ENCODE measurements around the gene METRN.
A peak's percentile ranks its signal among the peaks of the same experiment; 100 is the strongest.
"Not testable (repeated sequence)": the region's sequence is repeated elsewhere in the genome, so short reads cannot be mapped to it uniquely, and the experiment has no call there.

METRN gene

DNA sequence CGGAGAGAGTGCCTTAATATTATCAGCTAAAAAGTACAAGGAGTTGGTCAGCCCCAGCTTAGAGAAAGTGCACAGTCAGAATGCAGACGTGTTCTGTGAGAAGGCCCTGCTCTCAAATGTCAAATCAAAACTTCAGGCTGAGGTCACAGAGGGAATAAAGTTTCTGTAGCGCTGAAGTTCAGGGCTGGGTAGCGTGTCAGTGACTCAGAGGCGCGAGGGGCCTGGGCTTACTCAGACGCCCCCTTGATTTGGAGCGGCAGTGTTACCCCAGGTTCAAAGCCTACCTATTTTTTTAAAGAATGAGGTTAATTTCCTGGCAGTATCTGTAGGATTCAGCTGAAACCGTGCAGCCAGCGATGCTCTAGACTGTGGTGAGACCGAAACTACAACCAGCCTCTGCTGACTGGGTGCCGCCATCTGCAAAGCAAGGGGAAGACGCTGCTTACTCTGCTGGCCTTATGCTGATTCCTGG is 21.1 kb downstream of the METRN start:
- no peak for DNase-seq (ENCODE audit: low read depth)

DNA sequence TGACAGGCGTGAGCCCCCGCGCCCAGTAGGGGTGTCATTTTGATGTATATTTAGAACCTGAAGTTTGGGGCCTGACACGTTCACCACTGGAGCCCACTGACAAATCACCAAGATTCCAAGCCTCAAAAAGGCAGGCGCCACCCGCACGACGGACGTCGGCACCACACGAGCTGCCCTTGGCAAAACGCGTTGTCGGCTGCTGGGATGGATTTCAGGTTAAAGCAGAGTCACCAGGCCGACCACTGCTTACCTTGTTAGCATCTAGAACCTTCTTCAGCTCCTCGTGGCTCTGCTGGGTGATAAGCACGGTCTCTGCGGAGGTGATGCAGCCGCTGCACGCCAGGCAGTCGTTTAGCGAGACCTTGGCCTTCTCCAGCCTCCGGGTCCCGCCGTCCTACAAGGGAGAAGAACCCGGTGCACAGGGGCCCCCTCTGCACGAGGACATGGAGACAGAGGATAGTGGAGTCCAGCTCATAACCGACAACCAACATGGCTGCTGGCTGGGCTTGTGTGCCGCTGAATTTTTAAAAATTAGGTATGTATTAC is 22.1 kb downstream of the METRN start:
- no peak for DNase-seq (ENCODE audit: low read depth)

DNA sequence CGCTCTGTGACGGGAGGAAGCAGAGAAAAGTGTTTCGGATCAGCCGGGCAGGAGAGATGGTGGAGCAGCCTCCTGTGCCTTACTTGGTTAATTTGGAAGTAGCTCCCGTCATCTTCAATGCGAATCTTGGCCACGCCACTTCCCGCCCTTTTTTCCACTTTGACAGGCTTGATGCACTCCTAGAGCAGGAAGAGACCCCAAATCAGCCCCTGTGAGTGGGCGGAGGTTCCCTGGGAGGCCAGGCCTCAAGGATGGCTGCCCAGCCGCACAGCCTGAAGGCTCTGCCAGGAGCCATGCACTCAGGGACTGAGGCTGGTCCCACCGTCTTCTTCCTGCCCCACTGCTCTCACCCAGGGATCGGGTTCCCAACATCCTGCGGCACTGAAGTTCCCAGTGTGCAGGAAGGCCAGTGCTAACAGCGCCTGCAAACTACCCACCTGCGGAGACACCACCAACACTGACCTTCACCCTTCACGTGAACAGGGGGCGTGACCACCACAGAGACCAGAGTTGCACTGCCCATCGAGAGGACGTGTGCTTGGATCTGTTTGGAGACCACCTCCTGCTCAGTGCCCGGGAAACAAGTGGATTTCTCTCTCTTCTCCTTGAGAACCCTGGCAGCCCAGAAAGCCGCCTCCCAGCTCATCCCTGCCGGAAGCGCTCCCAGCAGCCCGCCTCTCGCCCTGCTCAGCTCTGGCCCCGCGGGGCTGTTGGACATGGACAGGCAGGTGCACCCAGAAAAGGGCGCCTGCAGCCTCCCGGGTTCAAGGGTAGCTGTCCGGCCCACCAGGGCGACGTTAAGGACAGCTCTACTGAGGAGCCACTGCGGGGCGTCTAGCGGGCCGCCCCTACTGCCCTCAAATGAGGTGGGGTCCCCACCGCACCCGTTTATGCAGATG is 24.9 kb downstream of the METRN start:
- no peak for DNase-seq (ENCODE audit: low read depth)

DNA sequence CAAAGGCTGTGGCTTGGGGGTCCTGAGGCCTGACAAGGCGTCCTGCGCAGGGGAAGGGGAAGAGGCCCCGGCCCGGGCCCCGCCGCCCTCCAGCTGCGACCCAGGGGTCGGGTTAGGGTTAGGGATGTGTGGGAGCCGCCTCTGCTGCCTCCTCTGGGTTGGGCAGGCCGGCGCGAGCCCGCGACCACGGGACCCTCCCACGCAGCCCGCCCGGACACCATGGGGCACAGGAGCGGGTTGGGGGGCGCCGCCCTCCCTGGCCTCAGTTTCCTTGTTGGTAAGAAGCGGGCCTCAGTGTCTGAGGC is 25.5 kb downstream of the METRN start:
- DNase-seq (ENCODE audit: low read depth) = no peak

DNA sequence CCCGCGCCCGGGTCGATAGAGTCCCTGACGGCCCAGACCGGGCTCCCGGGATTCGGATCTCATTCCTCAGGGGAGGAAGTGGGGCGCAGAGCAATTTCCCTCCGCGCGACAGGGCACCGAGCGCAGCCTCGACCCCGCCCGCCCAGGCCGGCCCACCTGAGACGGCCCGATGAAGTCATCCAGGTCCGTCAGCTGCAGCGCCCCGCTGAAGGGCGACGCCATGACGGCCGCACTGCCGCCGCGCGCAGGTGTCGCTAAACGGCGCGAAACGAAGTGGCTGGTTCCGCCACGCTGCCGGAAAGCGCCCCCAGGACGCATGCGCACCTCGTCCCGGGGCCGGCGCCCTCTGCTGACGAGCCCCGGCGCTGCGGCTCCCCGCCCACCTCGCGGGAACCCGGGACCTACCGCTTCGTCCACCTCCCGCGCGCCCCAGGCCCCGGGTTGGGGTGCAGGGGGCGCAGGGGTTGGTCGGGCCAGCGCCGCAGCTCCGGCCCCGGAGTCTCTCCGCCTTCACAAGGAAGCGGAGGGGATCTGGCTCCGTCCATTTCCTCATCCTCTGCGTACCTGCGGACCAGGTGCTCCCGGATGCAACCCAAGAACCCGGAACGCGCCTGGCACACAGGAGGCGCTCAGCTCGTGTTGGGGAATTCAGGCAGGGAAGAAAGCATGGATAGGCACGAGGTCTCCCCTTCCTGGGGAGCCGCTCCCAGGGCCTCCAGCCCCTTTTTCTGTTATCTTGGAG is 26.0 kb downstream of the METRN start, which contains the start of gene CIAO3:
CIAO3 (minus strand) TSS at position 234 of the 742 bp plus-strand sequence; CDS start at position 222, 12 bp downstream.
- DNase-seq (ENCODE audit: low read depth) = peak; percentile 92

DNA sequence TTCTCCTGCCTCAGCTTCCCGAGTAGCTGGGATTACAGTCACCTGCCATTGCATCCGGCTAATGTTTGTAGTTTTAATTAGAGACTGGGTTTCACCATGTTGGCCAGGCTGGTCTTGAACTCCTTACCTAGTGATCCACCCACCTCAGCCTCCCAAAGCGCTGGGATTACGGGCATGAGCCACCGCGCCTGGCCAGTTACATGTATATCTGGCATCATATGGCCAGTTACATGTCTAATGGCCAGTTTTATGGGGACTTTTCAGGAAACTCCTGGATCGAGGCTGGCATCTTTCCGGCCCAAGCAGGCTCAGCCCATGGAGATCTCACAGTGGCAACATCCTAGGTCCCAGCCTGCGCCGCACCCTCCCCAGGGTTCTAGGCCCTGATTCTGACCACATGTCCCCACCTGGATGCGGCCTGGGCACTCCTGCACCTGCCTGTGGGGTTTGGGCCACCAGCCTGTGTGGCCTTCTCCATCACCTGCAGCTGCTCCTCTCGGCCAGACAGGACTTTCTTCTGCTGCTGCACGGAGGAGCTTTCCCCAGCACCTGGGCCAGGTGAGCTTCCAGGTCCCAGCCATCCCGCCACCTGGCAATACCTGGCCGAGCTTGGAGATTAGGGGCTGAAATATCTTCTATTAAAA is 27.2 kb downstream of the METRN start:
- no peak for DNase-seq (ENCODE audit: low read depth)

DNA sequence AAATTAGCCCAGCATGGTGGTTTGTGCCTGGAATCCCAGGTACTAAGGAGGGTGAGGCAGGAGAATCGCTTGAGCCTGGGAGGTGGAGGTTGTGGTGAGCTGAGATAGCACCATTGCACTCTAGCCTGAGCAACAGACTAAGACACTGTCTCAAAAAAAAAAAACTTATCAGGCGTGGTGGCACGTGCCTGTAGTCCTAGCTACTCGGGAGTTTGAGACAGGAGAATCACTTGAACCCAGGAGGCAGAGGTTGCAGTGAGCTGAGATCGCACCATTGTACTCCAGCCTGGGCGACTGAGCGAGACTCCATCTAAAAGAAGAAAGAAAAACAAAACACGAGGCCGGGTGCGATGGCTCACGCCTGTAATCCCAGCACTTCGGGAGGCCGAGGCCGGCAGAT is 28.0 kb downstream of the METRN start:
- DNase-seq (ENCODE audit: low read depth) = not testable (repeated sequence)

DNA sequence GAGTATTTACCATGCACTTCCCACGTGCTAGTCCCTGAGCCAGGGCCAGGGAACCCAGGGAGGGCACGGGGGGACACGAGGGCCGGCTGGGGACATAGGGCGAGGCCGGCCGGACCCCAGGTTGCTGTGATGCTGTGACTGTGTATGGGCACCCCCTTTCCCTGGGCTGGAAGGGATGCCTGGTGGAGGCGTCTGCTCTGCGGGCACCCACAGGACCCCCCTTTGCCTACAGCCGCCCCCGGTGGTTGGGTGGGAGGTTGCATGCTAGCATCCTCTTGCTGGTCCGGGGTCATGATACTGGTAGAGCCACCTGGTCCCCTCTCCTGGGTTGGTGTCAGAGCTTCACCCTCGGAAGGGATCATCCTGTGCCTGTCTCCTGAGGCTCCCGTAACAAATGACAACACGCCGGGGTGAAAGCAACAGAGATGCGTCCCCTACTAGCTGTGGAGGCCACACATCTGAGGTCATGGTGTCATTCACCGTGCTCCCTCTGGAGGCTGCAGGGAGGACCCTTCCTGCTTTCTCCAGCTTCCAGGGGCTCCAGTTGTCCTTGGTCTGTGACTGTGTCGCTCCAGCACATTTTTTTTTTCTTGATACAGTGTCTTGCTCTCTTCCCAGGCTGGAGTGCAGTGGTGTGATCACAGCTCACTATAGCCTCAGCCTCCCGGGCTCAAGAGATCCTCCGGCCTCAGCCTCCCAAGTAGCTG is 29.0 kb downstream of the METRN start:
- no peak for DNase-seq (ENCODE audit: low read depth)

DNA sequence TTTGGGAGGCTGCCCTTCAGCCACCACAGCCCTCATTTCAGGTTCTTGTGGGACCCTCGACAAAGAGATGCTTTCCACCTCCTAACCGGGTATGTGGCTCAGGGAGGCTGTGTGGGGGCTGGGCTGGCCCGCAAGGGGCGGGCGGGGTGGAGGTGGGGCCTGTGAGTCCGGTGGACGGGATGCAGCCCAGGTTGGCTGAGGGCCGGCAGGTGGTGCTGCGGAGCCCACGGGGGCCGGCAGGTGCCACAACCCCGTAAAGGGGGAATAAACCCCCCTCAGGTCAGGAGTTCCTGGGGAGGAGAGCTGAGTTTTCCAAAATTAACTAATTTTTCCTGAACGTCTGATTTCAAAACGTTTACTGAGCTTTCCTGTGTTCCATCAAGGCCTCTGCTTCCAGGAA is 30.8 kb downstream of the METRN start:
- no peak for DNase-seq (ENCODE audit: low read depth)

DNA sequence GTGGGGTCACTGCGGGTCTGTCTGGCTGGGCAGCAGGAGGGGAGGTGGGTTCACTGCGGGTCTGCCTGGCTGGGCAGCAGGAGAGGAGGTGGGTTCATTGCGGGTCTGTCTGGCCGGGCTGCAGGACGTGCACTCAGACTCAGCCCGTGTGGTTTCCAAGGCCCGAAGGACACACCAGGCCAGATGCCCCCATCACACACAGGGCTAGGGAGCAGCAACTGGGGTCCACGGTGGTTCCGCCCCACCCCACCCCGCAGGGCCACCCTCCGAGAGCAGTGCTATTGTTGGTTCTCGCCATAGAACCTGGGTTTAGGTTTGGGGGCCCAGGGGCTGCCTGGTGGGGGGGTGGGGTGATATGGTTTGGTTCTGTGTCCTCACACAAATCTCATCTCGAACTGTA is 31.7 kb downstream of the METRN start:
- DNase-seq (ENCODE audit: low read depth) = no peak

DNA sequence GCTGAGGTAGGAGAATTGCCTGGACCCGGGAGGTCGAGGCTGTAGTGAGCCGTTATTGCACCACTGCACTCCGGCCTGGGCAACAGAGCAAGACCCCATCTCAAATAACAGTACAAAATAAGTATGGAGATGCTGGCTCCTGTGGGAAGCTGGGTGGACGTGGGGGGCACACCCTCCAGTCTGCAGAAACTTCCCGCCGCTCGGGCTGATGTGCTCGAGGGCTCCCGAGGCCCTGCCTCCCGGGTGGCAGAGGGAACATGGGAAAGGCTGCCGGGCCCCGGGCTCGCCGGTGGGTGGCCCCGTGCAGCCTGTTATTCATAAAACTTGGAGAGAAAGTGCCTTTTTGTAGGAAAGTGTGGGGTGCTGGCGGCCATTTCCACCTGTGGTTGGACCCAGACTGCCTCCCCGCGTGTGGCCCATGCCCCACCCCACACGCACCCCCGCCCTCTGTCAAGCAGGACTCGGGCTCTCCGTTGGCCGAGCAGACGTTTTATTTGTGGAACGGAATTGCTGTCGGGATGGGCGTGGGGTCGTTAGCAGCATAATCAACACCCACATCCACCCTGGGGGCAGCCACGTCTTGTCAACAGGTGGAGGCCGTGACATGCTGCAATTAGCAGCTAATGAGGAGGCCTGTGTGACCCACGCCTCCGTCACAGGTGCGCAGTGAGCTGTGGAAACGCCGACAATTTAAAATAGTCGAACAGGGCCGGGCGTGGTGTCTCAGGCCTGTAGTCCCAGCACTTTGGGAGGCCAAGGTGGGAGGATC is 33.2 kb downstream of the METRN start:
- DNase-seq (ENCODE audit: low read depth) = no peak

DNA sequence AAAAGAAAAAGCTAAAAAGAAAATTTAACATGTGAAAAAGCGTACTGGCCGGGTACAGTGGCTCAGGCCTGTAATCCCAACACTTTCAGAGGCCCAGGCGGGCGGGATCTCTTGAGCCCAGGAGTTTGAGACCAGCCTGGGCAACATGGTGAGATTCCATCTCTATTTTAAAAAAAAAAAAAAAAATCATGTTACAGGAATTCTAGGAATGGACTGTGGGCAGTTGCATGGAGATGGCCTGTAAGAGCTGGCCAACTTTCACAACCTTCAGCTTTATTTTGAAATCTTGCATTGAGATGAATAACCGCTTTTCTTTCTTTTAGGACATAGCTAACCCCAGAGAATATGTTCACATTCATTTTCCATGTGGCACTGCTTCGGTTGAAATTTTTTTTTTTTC is 34.1 kb downstream of the METRN start:
- DNase-seq (ENCODE audit: low read depth) = no peak

DNA sequence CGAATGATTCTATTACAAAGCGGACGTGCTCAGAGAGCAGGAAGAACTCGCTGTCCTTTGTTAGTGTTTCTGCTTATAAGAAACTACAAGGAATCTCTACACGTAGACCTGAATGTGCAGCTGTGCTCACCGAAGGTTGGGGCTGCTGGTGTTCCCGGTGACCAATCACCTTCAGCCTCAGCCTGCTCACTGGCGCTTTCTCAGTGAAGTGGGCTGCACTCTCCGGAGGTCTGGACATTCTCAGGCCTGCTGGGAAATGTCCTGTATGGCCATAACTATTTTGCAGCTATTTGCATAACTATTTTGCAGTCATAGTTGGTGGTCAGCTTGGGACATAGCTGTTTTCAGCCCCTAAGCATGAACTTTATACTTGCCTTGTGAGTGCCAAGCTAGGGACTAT is 35.6 kb downstream of the METRN start:
- DNase-seq (ENCODE audit: low read depth) = no peak

DNA sequence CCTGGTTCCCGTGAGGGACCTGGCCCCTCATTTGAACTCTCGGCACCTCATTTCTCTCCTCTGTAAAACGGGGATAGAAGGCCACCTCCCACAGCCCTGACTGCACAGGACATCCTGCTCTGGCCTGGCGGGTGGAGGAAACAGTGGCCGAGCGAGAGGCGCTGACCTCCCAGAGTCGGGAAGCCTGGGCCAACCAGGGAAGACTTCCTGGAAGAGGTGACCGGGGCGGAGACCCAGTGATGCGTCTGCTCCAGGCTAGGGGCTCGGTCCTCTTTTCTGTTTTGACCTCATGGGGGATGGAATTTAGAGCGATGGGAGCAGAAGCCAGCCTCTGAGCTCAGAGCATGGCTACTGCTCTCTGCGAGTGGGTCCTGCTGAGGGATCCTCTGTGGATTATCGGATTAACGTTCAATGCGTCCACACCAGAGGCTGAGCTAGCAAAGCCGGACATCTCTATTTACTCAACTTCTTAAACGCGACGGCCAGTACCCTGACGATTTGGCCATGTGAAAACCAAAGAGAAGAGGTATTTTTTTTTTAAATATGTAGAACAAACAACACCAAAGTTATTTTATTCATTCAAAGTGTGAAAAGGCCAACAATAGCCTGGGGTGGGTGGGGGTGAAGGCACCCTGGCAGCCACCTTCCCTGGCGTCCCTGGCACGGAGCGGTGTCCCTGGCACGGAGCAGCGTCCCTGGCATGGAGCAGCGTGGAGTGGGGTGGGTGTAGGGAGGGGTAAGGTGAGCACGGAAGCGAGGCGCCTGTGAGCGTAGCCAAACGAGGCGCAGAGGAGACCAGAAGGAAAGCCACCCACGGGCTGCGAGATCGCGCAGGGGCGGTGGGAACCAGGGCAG is 36.5 kb downstream of the METRN start:
- DNase-seq (ENCODE audit: low read depth) = no peak

DNA sequence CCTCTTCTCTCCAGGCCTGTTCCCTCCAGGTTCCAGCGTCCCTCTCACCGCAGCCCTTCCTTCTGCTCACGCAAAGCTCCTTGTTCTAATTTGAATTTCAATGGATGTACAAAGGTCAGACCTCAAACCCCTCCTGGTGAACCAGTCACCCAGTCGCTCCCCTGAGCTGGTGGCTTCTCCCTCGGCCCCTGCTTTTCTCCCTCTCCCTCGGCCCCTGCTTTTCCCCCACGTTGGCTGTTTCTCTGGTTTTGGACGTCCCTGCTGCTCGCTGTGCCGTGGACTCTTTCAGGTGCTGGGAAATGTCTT is 37.0 kb downstream of the METRN start:
- DNase-seq (ENCODE audit: low read depth) = no peak

DNA sequence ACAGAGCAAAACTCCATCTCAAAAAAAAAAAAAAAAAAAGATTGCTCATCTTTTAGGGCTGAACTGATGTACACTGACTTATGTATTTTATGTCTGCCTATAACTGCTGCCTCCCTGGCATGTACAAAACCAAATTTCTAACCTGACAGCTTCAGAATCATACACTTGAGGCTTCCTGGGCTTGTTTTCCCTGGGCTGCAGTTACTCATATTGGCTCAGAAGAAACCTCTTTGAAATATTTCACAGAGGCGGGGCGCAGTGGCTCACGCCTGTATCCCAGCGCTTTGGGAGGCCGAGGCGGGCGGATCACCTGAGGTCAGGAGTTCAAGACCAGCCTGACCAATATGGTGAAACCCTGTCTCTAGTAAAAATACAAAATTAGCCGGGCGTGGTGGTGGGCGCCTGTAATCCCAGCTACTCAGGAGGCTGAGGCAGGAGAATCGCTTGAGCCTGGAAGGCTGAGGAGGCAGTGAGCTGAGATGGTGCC is 39.2 kb downstream of the METRN start:
- DNase-seq (ENCODE audit: low read depth) = not testable (repeated sequence)

DNA sequence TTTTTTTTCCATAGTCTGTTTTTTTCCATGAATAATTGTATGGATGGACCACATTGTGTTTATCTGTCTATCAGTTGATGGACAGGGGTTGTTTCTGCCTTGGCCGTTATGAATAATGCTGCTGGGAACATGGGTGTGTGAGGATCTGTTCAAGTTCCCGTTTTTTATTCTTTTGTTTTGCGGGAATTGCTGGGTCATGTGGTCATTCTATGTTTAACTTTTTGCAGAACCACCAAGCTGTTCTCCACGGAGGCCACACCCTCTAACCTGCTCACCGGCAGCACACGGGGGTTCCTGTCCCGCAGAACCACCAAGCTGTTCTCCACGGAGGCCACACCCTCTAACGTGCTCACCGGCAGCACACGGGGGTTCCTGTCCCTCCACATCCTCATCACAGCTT is 39.7 kb downstream of the METRN start:
- no peak for DNase-seq (ENCODE audit: low read depth)

DNA sequence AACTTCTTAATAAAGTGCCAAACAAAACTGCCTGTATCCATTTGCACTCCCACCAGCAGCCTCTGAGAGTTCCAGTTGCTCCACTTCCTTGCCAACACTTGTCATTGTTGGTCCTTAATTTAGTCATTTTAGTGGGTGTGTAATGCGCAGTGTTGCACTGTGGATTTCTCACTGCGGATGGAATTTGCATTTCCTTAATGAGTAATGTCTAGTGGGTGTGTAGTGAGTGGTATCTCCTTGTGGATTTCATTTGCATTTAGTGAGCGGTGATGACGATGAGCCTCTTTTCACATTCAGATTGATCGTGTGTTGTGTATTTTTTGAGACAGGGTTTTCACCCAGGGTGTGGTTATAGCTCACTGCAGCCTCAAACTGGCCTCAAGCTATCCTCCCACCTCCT is 41.5 kb downstream of the METRN start:
- DNase-seq (ENCODE audit: low read depth) = no peak

DNA sequence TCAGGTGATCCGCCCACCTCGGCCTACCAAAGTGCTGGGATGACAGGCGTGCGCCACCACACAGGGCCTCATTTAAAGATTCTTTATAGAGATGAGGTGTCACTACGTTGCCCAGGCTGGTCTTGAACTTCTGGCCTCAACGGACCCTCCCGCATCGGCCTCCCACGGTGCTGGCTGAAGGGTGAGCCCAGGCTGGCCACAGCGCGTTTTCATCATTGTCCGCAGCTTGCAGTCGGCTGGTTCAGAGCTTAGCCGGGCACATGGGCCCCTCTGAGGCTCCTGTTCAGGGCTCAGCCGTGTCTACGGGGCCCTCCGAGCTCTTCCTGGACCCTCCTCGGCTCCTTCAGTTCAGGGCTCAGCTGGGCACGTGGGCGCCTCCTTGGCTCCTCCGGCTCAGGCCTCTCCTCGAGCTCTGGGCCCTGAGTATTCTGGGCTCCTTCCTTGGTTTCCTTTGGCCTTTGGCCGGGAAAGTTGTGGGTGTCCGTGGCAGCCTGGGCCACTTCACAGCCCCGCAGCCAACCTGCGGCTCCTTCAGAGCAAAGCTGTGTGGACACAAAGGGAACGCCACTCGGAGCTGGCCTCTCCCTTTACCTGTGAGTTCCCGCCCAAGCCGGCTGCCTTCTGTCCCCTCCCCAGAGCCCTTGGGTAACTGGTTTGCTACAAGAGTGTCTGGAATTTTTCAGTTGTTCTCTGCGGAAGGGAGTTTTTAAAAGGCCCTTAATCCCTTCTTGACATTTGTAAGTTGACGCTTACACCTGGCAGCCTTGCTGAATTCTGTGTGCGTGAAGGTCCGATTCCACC is 44.4 kb downstream of the METRN start:
- DNase-seq (ENCODE audit: low read depth) = no peak
